C4-2B (cell line): Measurements from ENCODE around the gene TTC28.
"Not testable (repeated sequence)": the region's sequence is repeated elsewhere in the genome, so short reads cannot be mapped to it uniquely, and the experiment has no call there.

Experiments used
- H3K27ac ChIP-seq: fragments of 450-650 bp; 2 replicates; pipeline ENCODE4 v1.5.1; 2017
- CTCF ChIP-seq: fragments of 450-650 bp; conservative IDR thresholded peaks from 2 replicates; pipeline ENCODE4 v1.5.1; 2017; ENCODE audit warnings: mild to moderate bottlenecking
- ZFX ChIP-seq: fragments of 450-650 bp; IDR thresholded peaks from 2 replicates; pipeline ENCODE4 v1.6.1; 2017

TTC28 gene

DNA sequence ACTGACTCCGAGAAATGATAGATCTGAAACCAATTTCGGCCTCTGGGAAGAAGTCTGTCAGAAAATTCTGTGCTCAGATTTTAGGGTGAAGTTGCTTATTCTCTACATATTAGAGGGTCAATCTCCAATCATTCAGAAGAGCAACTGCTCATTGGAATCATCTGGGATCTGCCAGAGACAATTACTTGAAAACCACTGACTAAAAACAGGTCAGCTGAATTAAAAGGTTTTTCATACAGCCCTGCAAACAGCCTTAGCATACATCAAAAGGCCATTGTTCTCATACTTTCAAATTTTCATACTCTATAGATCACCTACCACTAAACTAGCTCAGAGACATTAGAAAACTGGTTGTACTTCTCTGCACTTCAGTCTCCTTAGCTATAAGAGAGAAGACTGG, 470.9 kb downstream of the TTC28 start:
- no peak overlapping the region for H3K27ac ChIP-seq
- TF ChIP-seq ZFX (no peak), CTCF (no peak)

GRCh38 chr22:28208036-28208435, 471.6 kb downstream of the TTC28 start:
- no peak for TF ChIP-seq ZFX
- no peak for TF ChIP-seq CTCF
- H3K27ac ChIP-seq = no peak overlapping the region

DNA sequence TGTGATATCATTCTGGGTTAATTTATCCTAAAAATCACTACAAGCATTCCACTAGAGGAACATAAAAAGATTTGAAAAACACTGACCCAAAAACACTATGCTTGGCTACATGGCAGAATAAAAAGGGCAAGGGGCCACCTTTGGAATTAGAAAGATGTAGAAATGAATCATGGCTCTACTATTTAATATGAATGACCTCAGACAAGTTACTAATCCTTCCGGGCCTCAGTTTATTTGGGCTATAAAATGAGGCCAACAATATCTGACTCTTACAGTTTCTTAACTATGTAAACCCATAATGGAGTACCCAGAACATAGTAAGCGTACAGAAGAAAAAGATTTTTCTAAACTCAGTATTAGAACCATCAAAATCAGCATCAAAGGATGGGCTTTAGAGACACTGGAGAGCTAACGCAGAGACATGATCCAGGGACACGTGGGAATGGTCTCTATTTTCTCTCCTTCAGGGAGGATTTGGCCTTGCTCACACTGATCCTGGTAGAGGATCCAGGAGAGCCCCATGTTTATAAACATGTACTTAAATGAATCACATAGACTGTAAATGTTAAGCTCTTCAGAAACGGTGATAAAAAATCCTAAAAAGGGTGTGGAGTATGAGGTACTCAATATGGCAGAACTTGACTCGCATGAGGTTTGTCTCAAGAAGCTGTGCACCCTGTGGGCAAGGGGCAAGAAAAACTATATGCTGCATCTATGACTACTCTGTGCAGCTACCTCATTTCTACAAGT, 472.2 kb downstream of the TTC28 start:
- no peak for TF ChIP-seq CTCF
- no peak for TF ChIP-seq ZFX
- H3K27ac ChIP-seq = no peak overlapping the region

- TF ChIP-seq CTCF (no peak), ZFX (no peak)
- H3K27ac ChIP-seq = no peak overlapping the region
Observed at GRCh38 chr22:28205926-28206325, 473.7 kb downstream of the TTC28 start.

GRCh38 chr22:28204382-28204781, 475.3 kb downstream of the TTC28 start:
- no peak for TF ChIP-seq ZFX
- no peak for TF ChIP-seq CTCF
- H3K27ac ChIP-seq = no peak overlapping the region

DNA sequence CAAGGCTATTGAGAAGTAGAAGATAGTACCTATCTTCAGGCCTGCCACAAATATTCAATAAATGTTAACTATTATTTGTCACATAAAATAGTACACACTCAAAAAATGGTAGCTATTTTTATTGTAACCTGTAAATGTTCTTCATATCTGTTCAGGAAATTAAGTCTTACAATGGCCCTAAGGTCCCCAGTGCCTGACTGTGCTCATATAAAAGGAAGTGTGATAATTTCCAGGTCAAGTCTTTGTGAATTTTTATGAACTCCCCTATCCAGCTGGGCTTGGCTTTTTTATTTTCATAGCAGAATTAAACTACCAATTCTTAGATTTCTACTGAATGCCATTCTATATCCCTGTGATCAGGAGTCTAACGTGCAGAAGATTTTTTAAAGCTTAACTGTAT, 476.4 kb downstream of the TTC28 start:
- no peak overlapping the region for H3K27ac ChIP-seq
- TF ChIP-seq CTCF (no peak), ZFX (no peak)

- H3K27ac ChIP-seq = no peak overlapping the region
- no peak for TF ChIP-seq CTCF
- no peak for TF ChIP-seq ZFX
Observed at GRCh38 chr22:28198692-28199091, 480.9 kb downstream of the TTC28 start.

- not testable (repeated sequence) for H3K27ac ChIP-seq
Observed at GRCh38 chr22:28191571-28191970, 488.1 kb downstream of the TTC28 start.
